ENCODE data around the gene ASAP3.
A peak's percentile ranks its signal among the peaks of the same experiment; 100 is the strongest.

Gene ASAP3

GRCh38 chr1:23430803-23431202, 53.2 kb downstream of the ASAP3 start:
- DNase-seq (ENCODE audit: low read depth), result no peak
- no peak overlapping the region for H3K4me3 ChIP-seq (ENCODE audit: low read depth, low read length)

- DNase-seq (ENCODE audit: low read depth), result no peak
Measured at GRCh38 chr1:23428136-23428905, 55.7 kb downstream of the ASAP3 start.

GRCh38 chr1:23427550-23427949, 56.4 kb downstream of the ASAP3 start:
- no peak overlapping the region for H3K4me3 ChIP-seq (ENCODE audit: low read depth, low read length)
- no peak for DNase-seq (ENCODE audit: low read depth)

More at GRCh38 chr1:23428136-23428905, 55.7 kb downstream of the ASAP3 start:
- H3K4me3 ChIP-seq (ENCODE audit: low read depth, low read length), result no peak overlapping the region

- no peak overlapping the region for H3K4me3 ChIP-seq (ENCODE audit: low read depth, low read length)
- no peak for DNase-seq (ENCODE audit: low read depth)
Measured at GRCh38 chr1:23426828-23427227, 57.2 kb downstream of the ASAP3 start.

- H3K4me3 ChIP-seq (ENCODE audit: low read depth, low read length), result peak overlapping the region; percentile 44
- DNase-seq (ENCODE audit: low read depth), result no peak
Measured at GRCh38 chr1:23425193-23425494, 58.8 kb downstream of the ASAP3 start.

- no peak for DNase-seq (ENCODE audit: low read depth)
- peak within 1 kb of the TSS; percentile 44 for H3K4me3 ChIP-seq (ENCODE audit: low read depth, low read length)
Measured at GRCh38 chr1:23424293-23425192, 59.4 kb downstream of the ASAP3 start, which contains the start of gene TCEA3. Gene TCEA3, minus strand, starts transcription at chr1:23424748. Its CDS starts 115 bp downstream, at chr1:23424633.

GRCh38 chr1:23423415-23424292, 60.3 kb downstream of the ASAP3 start:
- no peak for DNase-seq (ENCODE audit: low read depth)
- peak overlapping the region; percentile 44 for H3K4me3 ChIP-seq (ENCODE audit: low read depth, low read length)

- DNase-seq (ENCODE audit: low read depth), result no peak
- H3K4me3 ChIP-seq (ENCODE audit: low read depth, low read length), result no peak overlapping the region
Measured at GRCh38 chr1:23422941-23423340, 61.0 kb downstream of the ASAP3 start.

GRCh38 chr1:23422241-23422877, 61.6 kb downstream of the ASAP3 start:
- DNase-seq (ENCODE audit: low read depth), result peak; percentile 75
- no peak overlapping the region for H3K4me3 ChIP-seq (ENCODE audit: low read depth, low read length)

GRCh38 chr1:23421753-23422240, 62.2 kb downstream of the ASAP3 start:
- no peak overlapping the region for H3K4me3 ChIP-seq (ENCODE audit: low read depth, low read length)
- DNase-seq (ENCODE audit: low read depth), result peak; percentile 54

- no peak for DNase-seq (ENCODE audit: low read depth)
Measured at GRCh38 chr1:23421343-23421742, 62.6 kb downstream of the ASAP3 start.

GRCh38 chr1:23420778-23421177, 63.2 kb downstream of the ASAP3 start:
- DNase-seq (ENCODE audit: low read depth), result no peak
- no peak overlapping the region for H3K4me3 ChIP-seq (ENCODE audit: low read depth, low read length)

More at GRCh38 chr1:23421343-23421742, 62.6 kb downstream of the ASAP3 start:
- no peak overlapping the region for H3K4me3 ChIP-seq (ENCODE audit: low read depth, low read length)

GRCh38 chr1:23419180-23419579, 64.8 kb downstream of the ASAP3 start:
- DNase-seq (ENCODE audit: low read depth), result no peak
- no peak overlapping the region for H3K4me3 ChIP-seq (ENCODE audit: low read depth, low read length)

- no peak overlapping the region for H3K4me3 ChIP-seq (ENCODE audit: low read depth, low read length)
- no peak for DNase-seq (ENCODE audit: low read depth)
Measured at GRCh38 chr1:23417570-23417969, 66.4 kb downstream of the ASAP3 start.

GRCh38 chr1:23416964-23417363, 67.0 kb downstream of the ASAP3 start:
- no peak overlapping the region for H3K4me3 ChIP-seq (ENCODE audit: low read depth, low read length)
- no peak for DNase-seq (ENCODE audit: low read depth)

GRCh38 chr1:23408797-23409290, 75.1 kb downstream of the ASAP3 start:
- H3K4me3 ChIP-seq (ENCODE audit: low read depth, low read length), result no peak overlapping the region
- DNase-seq (ENCODE audit: low read depth), result no peak

GRCh38 chr1:23407016-23407630, 76.9 kb downstream of the ASAP3 start:
- no peak overlapping the region for H3K4me3 ChIP-seq (ENCODE audit: low read depth, low read length)
- DNase-seq (ENCODE audit: low read depth), result no peak

GRCh38 chr1:23405946-23406345, 78.0 kb downstream of the ASAP3 start:
- no peak for DNase-seq (ENCODE audit: low read depth)

More at GRCh38 chr1:23405946-23406345, 78.0 kb downstream of the ASAP3 start:
- H3K4me3 ChIP-seq (ENCODE audit: low read depth, low read length), result no peak overlapping the region

Data from skeletal muscle cell (primary cell).